NCI-H510A (cell line): ENCODE measurements around the gene NT5C1B.

ENCODE experiments used
- DNase-seq: peaks from one replicate; lab custom pipeline; 2025; lab: John Stamatoyannopoulos, UW

The NT5C1B gene

GRCh38 chr2:18514526-18515461, 74.6 kb downstream of the NT5C1B start:
- no peak for DNase-seq
